Stimulated activated CD4-positive, alpha-beta T cell treated with anti-CD3 and anti-CD28 coated beads, Interleukin-4, amount 100 ng/mL, for 4 hours (primary cell): Measurements from ENCODE around the gene MAEA.
A peak's percentile ranks its signal among the peaks of the same experiment; 100 is the strongest.

ENCODE experiments used
- DNase-seq, 2 experiments: peaks; one replicate each; pipeline ENCODE4 v3.0.0-alpha.2; 2020

The MAEA gene

GRCh38 chr4:1355378-1355777 is 65.7 kb downstream of the MAEA start:
- DNase-seq = no peak

- peak; percentile 30 to 45 for DNase-seq
Measured at GRCh38 chr4:1356181-1356998, 66.7 kb downstream of the MAEA start.

- no peak for DNase-seq
Measured at GRCh38 chr4:1357356-1358248, 67.9 kb downstream of the MAEA start.

GRCh38 chr4:1358421-1359143 is 68.9 kb downstream of the MAEA start:
- DNase-seq = no peak

- no peak for DNase-seq
Measured at GRCh38 chr4:1359144-1359501, 69.4 kb downstream of the MAEA start.

- DNase-seq = no peak
Measured at GRCh38 chr4:1359976-1360375, 70.3 kb downstream of the MAEA start.

GRCh38 chr4:1360423-1361283 is 71.0 kb downstream of the MAEA start:
- no peak for DNase-seq

- no peak for DNase-seq
Measured at GRCh38 chr4:1361431-1361830, 71.7 kb downstream of the MAEA start.

- DNase-seq = no peak
Measured at GRCh38 chr4:1362046-1362445, 72.4 kb downstream of the MAEA start.

- no peak for DNase-seq
Measured at GRCh38 chr4:1362521-1362920, 72.8 kb downstream of the MAEA start.

GRCh38 chr4:1363513-1363912 is 73.8 kb downstream of the MAEA start:
- DNase-seq = no peak

- DNase-seq = no peak
Measured at GRCh38 chr4:1364217-1364616, 74.5 kb downstream of the MAEA start.

- no peak for DNase-seq
Measured at GRCh38 chr4:1364748-1365147, 75.1 kb downstream of the MAEA start.

- DNase-seq = no peak
Measured at GRCh38 chr4:1365271-1366178, 75.8 kb downstream of the MAEA start.

- DNase-seq = no peak
Measured at GRCh38 chr4:1366371-1367229, 76.9 kb downstream of the MAEA start.

- no peak for DNase-seq
Measured at GRCh38 chr4:1367230-1367935, 77.7 kb downstream of the MAEA start.

GRCh38 chr4:1367936-1368289 is 78.2 kb downstream of the MAEA start:
- DNase-seq = no peak

GRCh38 chr4:1368421-1369090 is 78.9 kb downstream of the MAEA start:
- no peak for DNase-seq

- no peak for DNase-seq
Measured at GRCh38 chr4:1369091-1369450, 79.4 kb downstream of the MAEA start.
